Left ventricle myocardium inferior (tissue), 1 donor: ENCODE data around the gene SIGLEC9. TPM values are rescaled to one million over a fixed set of nuclear protein-coding genes. Genes with fewer than 3 reads are reported as not detected.

Source experiments
- DNase-seq: peaks from one replicate; pipeline ENCODE4 v3.0.0-alpha.2; 2020
- H3K27ac ChIP-seq: fragments of 200-600 bp; replicated peaks from 2 replicates; pipeline ENCODE4 v1.8.0; 2021
- H3K27me3 ChIP-seq: fragments of 200-600 bp; 2 replicates; pipeline ENCODE4 v1.8.0; 2021; ENCODE audit warnings: low read depth
- H3K36me3 ChIP-seq: fragments of 200-600 bp; 2 replicates; pipeline ENCODE4 v1.8.0; 2021
- H3K4me1 ChIP-seq: fragments of 200-600 bp; 2 replicates; pipeline ENCODE4 v1.8.0; 2021
- H3K4me3 ChIP-seq: fragments of 200-600 bp; 2 replicates; pipeline ENCODE4 v1.8.0; 2021; ENCODE audit warnings: mild to moderate bottlenecking, moderate library complexity
- H3K9me3 ChIP-seq: fragments of 200-600 bp; replicated peaks from 2 replicates; pipeline ENCODE4 v1.8.0; 2021
- CTCF ChIP-seq: fragments of 200-600 bp; IDR thresholded peaks from 2 replicates; pipeline ENCODE4 v1.8.0; 2021; ENCODE audit warnings: antibody characterized with exemption, mild to moderate bottlenecking, borderline replicate concordance
- intact Hi-C: fragments of 100-400 bp; cut with micrococcal nuclease; formaldehyde crosslinking; loops from one replicate; pipeline ENCODE4 v1.11.0; 2022
- total RNA-seq: library from RNA; stranded (reverse); fragmentation: NEBNext Ultra II Directional; extraction: Animal tissue kit (Norgen Biotek cat#: 25700); gene quantifications from one replicate; pipeline ENCODE4 v1.2.1, GENCODE V29; 2021
- donor health status: DM: no; HTN: yes; CAD: no; lungs with severe emphysema.

Gene SIGLEC9
- total RNA-seq, 1 donor from 2014 or later = 1.7 TPM

GRCh38 chr19:51079481-51080110, 45.1 kb upstream of the SIGLEC9 start:
- H3K36me3 ChIP-seq = no peaks in the 10 kb centered on the region
- TF ChIP-seq CTCF = no peak
- peaks cover 4% of the 10 kb centered on the region for H3K9me3 ChIP-seq
- intact Hi-C loops = no loop called here
- H3K27ac ChIP-seq = peak overlapping the region; percentile 54
- no peak overlapping the region for H3K4me3 ChIP-seq
- H3K27me3 ChIP-seq = peaks cover 36% of the 10 kb centered on the region
- peak; percentile 75 for DNase-seq
- H3K4me1 ChIP-seq = peaks cover 6% of the 10 kb centered on the region

GRCh38 chr19:51081476-51081875, 43.2 kb upstream of the SIGLEC9 start:
- H3K9me3 ChIP-seq = no peaks in the 10 kb centered on the region
- intact Hi-C loops = no loop called here
- TF ChIP-seq CTCF = no peak
- H3K4me3 ChIP-seq = no peak overlapping the region
- no peaks in the 10 kb centered on the region for H3K36me3 ChIP-seq
- no peak overlapping the region for H3K27ac ChIP-seq
- DNase-seq = no peak
- H3K27me3 ChIP-seq = peaks cover 30% of the 10 kb centered on the region
- peaks cover 6% of the 10 kb centered on the region for H3K4me1 ChIP-seq

- no peak for DNase-seq
- Histone ChIP-seq H3K27me3 (peaks cover 25% of the 10 kb centered on the region), H3K4me1 (peaks cover 6% of the 10 kb centered on the region), H3K36me3 (no peaks in the 10 kb centered on the region), H3K9me3 (no peaks in the 10 kb centered on the region), H3K4me3 (no peak within 1 kb of the TSS), H3K27ac (no peak within 1 kb of the TSS)
- no peak for TF ChIP-seq CTCF
- intact Hi-C loops = no loop called here
These were observed 42.1 kb upstream of the SIGLEC9 start, which contains the start of gene KLK14 for GRCh38 chr19:51082611-51083010. Gene KLK14, minus strand, starts transcription at chr19:51082887. Its CDS starts 273 bp downstream, at chr19:51082614.

- H3K9me3 ChIP-seq = no peaks in the 10 kb centered on the region
- peaks cover 6% of the 10 kb centered on the region for H3K4me1 ChIP-seq
- DNase-seq = no peak
- no peak overlapping the region for H3K27ac ChIP-seq
- peaks cover 25% of the 10 kb centered on the region for H3K27me3 ChIP-seq
- no peaks in the 10 kb centered on the region for H3K36me3 ChIP-seq
- no peak overlapping the region for H3K4me3 ChIP-seq
- TF ChIP-seq CTCF = no peak
- intact Hi-C loops = no loop called here
These were observed 41.5 kb upstream of the SIGLEC9 start for GRCh38 chr19:51083181-51083580.

- H3K9me3 ChIP-seq = no peaks in the 10 kb centered on the region
- H3K27ac ChIP-seq = no peak overlapping the region
- intact Hi-C loops = no loop called here
- peaks cover 6% of the 10 kb centered on the region for H3K4me1 ChIP-seq
- no peaks in the 10 kb centered on the region for H3K36me3 ChIP-seq
- TF ChIP-seq CTCF = no peak
- DNase-seq = no peak
- H3K27me3 ChIP-seq = peaks cover 25% of the 10 kb centered on the region
- H3K4me3 ChIP-seq = no peak overlapping the region
These were observed 40.9 kb upstream of the SIGLEC9 start for GRCh38 chr19:51083783-51084182.
